Liver (tissue), 9 donors: ENCODE data around the gene MAGI1. TPM values are rescaled to one million over a fixed set of nuclear protein-coding genes. Genes with fewer than 3 reads are reported as not detected.

Experiments used
- DNase-seq: peaks from one replicate; pipeline ENCODE4 v3.0.0-alpha.2; 2017; ENCODE audit warnings: low spot score
- H3K27ac ChIP-seq, 2 donors: one replicate each; pipeline ENCODE4 v1.7.0; 2013; ENCODE audit warnings: inconsistent platforms in 2 of 2, low read length in 2 of 2, control low read depth in 1 of 2, low read depth in 1 of 2, mild to moderate bottlenecking in 1 of 2
- H3K27me3 ChIP-seq, 4 donors: one replicate each; pipeline versions ENCODE4 v1.6.1 to v1.7.0; 2013; ENCODE audit warnings: low read length in 3 of 4, inconsistent platforms in 1 of 4, mild to moderate bottlenecking in 1 of 4, moderate library complexity in 1 of 4; ENCODE audit not compliant: control insufficient read depth in 4 of 4, insufficient read depth in 4 of 4
- H3K36me3 ChIP-seq, 4 donors: one replicate each; pipeline versions ENCODE4 v1.6.1 to v1.7.0; 2013; ENCODE audit warnings: low read length in 3 of 4, mild to moderate bottlenecking in 3 of 4, low read depth in 1 of 4, moderate library complexity in 1 of 4; ENCODE audit not compliant: control insufficient read depth in 4 of 4, insufficient read depth in 3 of 4
- H3K4me1 ChIP-seq, 4 donors: one replicate each; pipeline versions ENCODE4 v1.6.1 to v1.7.0; 2013; ENCODE audit warnings: low read length in 3 of 4, mild to moderate bottlenecking in 3 of 4, moderate library complexity in 1 of 4; ENCODE audit not compliant: control insufficient read depth in 4 of 4, insufficient read depth in 4 of 4
- H3K4me3 ChIP-seq, 3 donors: one replicate each; pipeline versions ENCODE4 v1.6.1 to v1.7.0; 2013; ENCODE audit warnings: low read length in 3 of 3, control low read depth in 1 of 3, low read depth in 1 of 3, mild to moderate bottlenecking in 1 of 3
- H3K9ac ChIP-seq, 2 donors: one replicate each; pipeline ENCODE4 v1.7.0; 2013; ENCODE audit warnings: low read length in 2 of 2, mild to moderate bottlenecking in 2 of 2, moderate library complexity in 2 of 2, control low read depth in 1 of 2, low read depth in 1 of 2
- H3K9me3 ChIP-seq, 4 donors: one replicate each; pipeline versions ENCODE4 v1.6.1 to v1.7.0; 2013; ENCODE audit warnings: low read length in 3 of 4; ENCODE audit not compliant: control insufficient read depth in 4 of 4
- EGR1 ChIP-seq, 2 donors: IDR thresholded peaks; 2 replicates each; pipeline ENCODE4 v1.6.1; 2016 to 2018; ENCODE audit warnings: antibody characterized with exemption in 2 of 2, low read depth in 2 of 2
- FOXA2 ChIP-seq: IDR thresholded peaks from 2 replicates; pipeline ENCODE4 v1.6.1; 2016; ENCODE audit warnings: antibody characterized with exemption
- GABPA ChIP-seq, 2 donors: IDR thresholded peaks in 1 of 2; conservative IDR thresholded peaks in 1 of 2; 2 replicates each; pipeline ENCODE4 v1.6.1; 2016; ENCODE audit warnings: antibody characterized with exemption in 2 of 2, mild to moderate bottlenecking in 1 of 2, moderate library complexity in 1 of 2
- HNF4A ChIP-seq, 2 donors: conservative IDR thresholded peaks; 2 replicates each; pipeline ENCODE4 v1.6.1; 2016; ENCODE audit warnings: antibody characterized with exemption in 2 of 2, mild to moderate bottlenecking in 2 of 2
- HNF4G ChIP-seq: IDR thresholded peaks from 2 replicates; pipeline ENCODE4 v1.6.1; 2016; ENCODE audit warnings: antibody characterized with exemption
- JUND ChIP-seq, 2 donors: IDR thresholded peaks; 2 replicates each; pipeline ENCODE4 v1.6.1; 2016; ENCODE audit warnings: antibody characterized with exemption in 2 of 2
- NR2F2 ChIP-seq: IDR thresholded peaks from 2 replicates; pipeline ENCODE4 v1.6.1; 2016; ENCODE audit warnings: antibody characterized with exemption
- RAD21 ChIP-seq, 2 donors: IDR thresholded peaks; 2 replicates each; pipeline ENCODE4 v1.6.1; 2016; ENCODE audit warnings: antibody characterized with exemption in 2 of 2, mild to moderate bottlenecking in 2 of 2
- REST ChIP-seq: IDR thresholded peaks from 2 replicates; pipeline ENCODE4 v1.6.1; 2016; ENCODE audit warnings: antibody characterized with exemption, mild to moderate bottlenecking
- RXRA ChIP-seq, 2 donors: IDR thresholded peaks; 2 replicates each; pipeline ENCODE4 v1.6.1; 2017 to 2018; ENCODE audit warnings: antibody characterized with exemption in 2 of 2, mild to moderate bottlenecking in 1 of 2
- TAF1 ChIP-seq: conservative IDR thresholded peaks from 2 replicates; pipeline ENCODE4 v1.6.1; 2016; ENCODE audit warnings: antibody characterized with exemption, mild to moderate bottlenecking
- YY1 ChIP-seq: IDR thresholded peaks from 2 replicates; pipeline ENCODE4 v1.6.1; 2016; ENCODE audit warnings: antibody characterized with exemption, mild to moderate bottlenecking
- ZBTB33 ChIP-seq: IDR thresholded peaks from 2 replicates; pipeline ENCODE4 v1.6.1; 2016; ENCODE audit warnings: antibody characterized with exemption
- WGBS: extraction: QIAGEN DNeasy Blood & Tissue Kit; methylation state at CpG from one replicate; pipeline ENCODE4 v1.1.7; 2013; 5-methylcytosine and 5-hydroxymethylcytosine counted together
- polyA plus RNA-seq, 2 donors: library from polyadenylated mRNA; stranded (reverse) in 1 of 2; unstranded in 1 of 2; fragments of 200-250 nt in 1 of 2; fragments of >200 nt in 1 of 2; fragmentation: Nextera tagmentation in 1 of 2; extraction: Ambion mirVana in 1 of 2; gene quantifications; one replicate each; pipeline versions ENCODE4 v1.2.1 to v1.2.3, GENCODE V29; 2013 to 2015
- total RNA-seq, 2 donors: library from RNA; depleted of rRNA; stranded (reverse); fragments of >200 nt; gene quantifications; one replicate each; pipeline ENCODE4 v1.2.3, GENCODE V29; 2014
- TF ChIP-seq, protein P1 (sequence below): fragments of 150-350 bp; IDR thresholded peaks from 2 replicates; pipeline ENCODE4 v1.5.1; 2017; ENCODE audit warnings: improper control_type of control experiment, low read depth, low read length; ENCODE audit not compliant: missing input control
- TF ChIP-seq, protein P2 (sequence below): IDR thresholded peaks from 2 replicates; pipeline ENCODE4 v1.6.1; 2016; ENCODE audit warnings: antibody characterized with exemption
- TF ChIP-seq, protein P3 (sequence below): IDR thresholded peaks from 2 replicates; pipeline ENCODE4 v1.6.1; 2016; ENCODE audit warnings: antibody characterized with exemption
- donor health status: healthy.
- donor health status: healthy.
- donor health status: healthy.
- donor health status: healthy.
- donor health status: healthy.

Gene MAGI1
- total and polyA plus RNA-seq, 4 donors: 9.6 to 68.8 (median 14.0) TPM

DNA sequence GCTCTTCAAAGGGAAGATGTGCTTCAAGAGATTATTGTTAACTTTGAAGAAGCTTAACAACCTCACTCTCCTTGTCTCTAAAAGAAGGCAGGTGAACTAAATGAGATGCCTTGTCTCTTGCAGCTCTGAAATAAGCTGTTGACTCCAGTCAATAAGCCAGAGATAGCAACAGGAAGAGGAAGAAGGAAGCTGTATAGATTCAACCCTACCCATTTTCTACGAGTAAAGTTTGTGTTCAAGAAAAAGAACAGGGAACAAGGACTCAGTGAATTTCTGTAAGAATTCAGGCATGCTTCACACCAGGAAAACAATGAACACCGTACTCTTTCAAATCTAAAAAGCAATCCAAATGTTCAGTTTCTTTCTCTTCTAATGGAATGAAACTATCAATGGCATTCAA, 503.5 kb downstream of the MAGI1 start (continued):
- TF ChIP-seq REST: no peak

DNA sequence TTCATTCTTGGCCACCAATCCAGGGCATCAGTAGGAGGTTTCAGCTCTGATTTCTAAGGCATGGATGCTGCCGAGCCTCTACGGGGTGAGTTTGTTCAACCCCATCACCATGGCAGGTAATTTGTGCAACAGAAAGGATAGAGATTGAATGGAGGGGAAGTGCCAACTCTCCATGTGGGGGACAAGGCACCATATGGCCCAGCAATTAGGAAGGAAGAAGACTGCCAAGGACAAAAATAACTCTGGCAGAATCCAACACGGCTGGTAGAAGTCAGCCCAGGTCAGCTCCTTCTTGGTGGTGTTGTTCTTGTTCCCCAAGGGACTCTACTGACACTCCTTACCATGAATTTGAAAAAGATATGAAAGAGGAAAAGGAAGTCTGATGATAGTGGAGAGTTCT, 503.9 kb downstream of the MAGI1 start:
- TF ChIP-seq REST (no peak), TAF1 (no peak)
- no peak overlapping the region for H3K4me3 ChIP-seq
- H3K36me3 ChIP-seq: no peaks in the 10 kb centered on the region
- no peak overlapping the region for H3K27ac ChIP-seq
- H3K4me1 ChIP-seq: peaks cover 0 to 8% (median 0%) of the 10 kb centered on the region in 4 donors
- 86% methylated on average over 3 of the region's 3 CpGs for WGBS
- no peak for DNase-seq
- no peak overlapping the region for H3K9ac ChIP-seq
- H3K27me3 ChIP-seq: no peaks in the 10 kb centered on the region
- no peaks in the 10 kb centered on the region for H3K9me3 ChIP-seq

GRCh38 chr3:65532749-65533148, 506.0 kb downstream of the MAGI1 start:
- no peak for DNase-seq
- no peak overlapping the region for H3K9ac ChIP-seq
- H3K4me1 ChIP-seq: no peaks in the 10 kb centered on the region
- no peaks in the 10 kb centered on the region for H3K36me3 ChIP-seq
- H3K4me3 ChIP-seq: no peak overlapping the region
- no peaks in the 10 kb centered on the region for H3K9me3 ChIP-seq
- H3K27ac ChIP-seq: no peak overlapping the region
- no peaks in the 10 kb centered on the region for H3K27me3 ChIP-seq
- 95% methylated on average over 6 of the region's 6 CpGs for WGBS
- TF ChIP-seq, protein P1, sequence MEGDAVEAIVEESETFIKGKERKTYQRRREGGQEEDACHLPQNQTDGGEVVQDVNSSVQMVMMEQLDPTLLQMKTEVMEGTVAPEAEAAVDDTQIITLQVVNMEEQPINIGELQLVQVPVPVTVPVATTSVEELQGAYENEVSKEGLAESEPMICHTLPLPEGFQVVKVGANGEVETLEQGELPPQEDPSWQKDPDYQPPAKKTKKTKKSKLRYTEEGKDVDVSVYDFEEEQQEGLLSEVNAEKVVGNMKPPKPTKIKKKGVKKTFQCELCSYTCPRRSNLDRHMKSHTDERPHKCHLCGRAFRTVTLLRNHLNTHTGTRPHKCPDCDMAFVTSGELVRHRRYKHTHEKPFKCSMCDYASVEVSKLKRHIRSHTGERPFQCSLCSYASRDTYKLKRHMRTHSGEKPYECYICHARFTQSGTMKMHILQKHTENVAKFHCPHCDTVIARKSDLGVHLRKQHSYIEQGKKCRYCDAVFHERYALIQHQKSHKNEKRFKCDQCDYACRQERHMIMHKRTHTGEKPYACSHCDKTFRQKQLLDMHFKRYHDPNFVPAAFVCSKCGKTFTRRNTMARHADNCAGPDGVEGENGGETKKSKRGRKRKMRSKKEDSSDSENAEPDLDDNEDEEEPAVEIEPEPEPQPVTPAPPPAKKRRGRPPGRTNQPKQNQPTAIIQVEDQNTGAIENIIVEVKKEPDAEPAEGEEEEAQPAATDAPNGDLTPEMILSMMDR: no peak
- TF ChIP-seq NR2F2: no peak
- TF ChIP-seq ZBTB33: no peak
- no peak for TF ChIP-seq RAD21 (IDR thresholded peaks at IDR 0.05)
- TF ChIP-seq REST: no peak
- TF ChIP-seq EGR1 (IDR thresholded peaks at IDR 0.05; ENCODE audit: low read depth in 2 of 2): no peak
- no peak for TF ChIP-seq HNF4G
- TF ChIP-seq RXRA (IDR thresholded peaks at IDR 0.05): no peak
- no peak for TF ChIP-seq YY1
- no peak for TF ChIP-seq HNF4A (conservative IDR thresholded peaks at IDR 0.05)
- no peak for TF ChIP-seq JUND (IDR thresholded peaks at IDR 0.05)
- no peak for TF ChIP-seq GABPA (IDR thresholded peaks at IDR 0.05 in 1 of 2, conservative IDR thresholded peaks at IDR 0.05 in 1 of 2)
- TF ChIP-seq FOXA2: no peak
- TF ChIP-seq, protein P2, sequence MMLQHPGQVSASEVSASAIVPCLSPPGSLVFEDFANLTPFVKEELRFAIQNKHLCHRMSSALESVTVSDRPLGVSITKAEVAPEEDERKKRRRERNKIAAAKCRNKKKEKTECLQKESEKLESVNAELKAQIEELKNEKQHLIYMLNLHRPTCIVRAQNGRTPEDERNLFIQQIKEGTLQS: no peak
- TF ChIP-seq, protein P3, sequence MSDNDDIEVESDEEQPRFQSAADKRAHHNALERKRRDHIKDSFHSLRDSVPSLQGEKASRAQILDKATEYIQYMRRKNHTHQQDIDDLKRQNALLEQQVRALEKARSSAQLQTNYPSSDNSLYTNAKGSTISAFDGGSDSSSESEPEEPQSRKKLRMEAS: no peak
